H1 (cell line): ENCODE results near the gene GLRX3.
"Not testable (repeated sequence)": the region's sequence is repeated elsewhere in the genome, so short reads cannot be mapped to it uniquely, and the experiment has no call there.

ENCODE experiments used
- ATF2 ChIP-seq: IDR thresholded peaks from 2 replicates; pipeline ENCODE4 v1.6.1; 2012; ENCODE audit warnings: low read length, inconsistent platforms
- CEBPB ChIP-seq: IDR thresholded peaks from 2 replicates; pipeline ENCODE4 v1.6.1; 2012; ENCODE audit warnings: low read depth, low read length
- CREB1 ChIP-seq: IDR thresholded peaks from 2 replicates; pipeline ENCODE4 v1.6.1; 2012; ENCODE audit warnings: inconsistent platforms
- CTCF ChIP-seq, 3 experiments: IDR thresholded peaks; 1 replicate in 2 of 3; 2 replicates in 1 of 3; pipeline versions ENCODE4 v1.5.1 to v1.6.1; 2011; ENCODE audit warnings: low read length in 3 of 3, mild to moderate bottlenecking in 3 of 3, inconsistent platforms in 2 of 3, low read depth in 1 of 3, moderate library complexity in 1 of 3; ENCODE audit not compliant: insufficient read depth in 1 of 3; ENCODE audit errors: control extremely low read depth in 1 of 3
- EGR1 ChIP-seq: IDR thresholded peaks from 2 replicates; pipeline ENCODE4 v1.6.1; 2011; ENCODE audit warnings: low read depth, low read length, borderline replicate concordance
- JUND ChIP-seq: IDR thresholded peaks from 2 replicates; pipeline ENCODE4 v1.6.1; 2011; ENCODE audit warnings: mild to moderate bottlenecking, improper control_type of control experiment, low read length
- TAF1 ChIP-seq: IDR thresholded peaks from 2 replicates; pipeline ENCODE4 v1.6.1; 2011; ENCODE audit warnings: mild to moderate bottlenecking, low read depth, low read length
- TCF12 ChIP-seq: IDR thresholded peaks from 2 replicates; pipeline ENCODE4 v1.6.1; 2011; ENCODE audit warnings: low read depth, mild to moderate bottlenecking, low read length

GRCh38 chr10:130202150-130202549 is 66.0 kb downstream of the GLRX3 start:
- not testable (repeated sequence) for TF ChIP-seq CTCF (IDR thresholded peaks at IDR 0.05; ENCODE audit: control extremely low read depth in 1 of 3, insufficient read depth in 1 of 3, low read depth in 1 of 3, low read length in 3 of 3); CEBPB; JUND; ATF2; EGR1; CREB1; TCF12; TAF1
